ENCODE results near the gene PIK3CG. TPM values are rescaled to one million over a fixed set of nuclear protein-coding genes. Genes with fewer than 3 reads are reported as not detected.
A peak's percentile ranks its signal among the peaks of the same experiment; 100 is the strongest.

The PIK3CG gene
- polyA plus RNA-seq, 3 donors: 17.9 to 31.2 (median 20.7) TPM

GRCh38 chr7:106890952-106891351 is 25.9 kb downstream of the PIK3CG start:
- H3K4me2 ChIP-seq (replicated peaks; ENCODE audit: extremely low read depth, low read length, poor library complexity, severe bottlenecking): no peak overlapping the region
- H3K27ac ChIP-seq (ENCODE audit: low read depth in 1 of 2, low read length in 2 of 2): peak overlapping the region in 1 of 2 donors; percentile 67
- no peak for DNase-seq
- peaks cover 93 to 100% of the 10 kb centered on the region in 2 donors for H3K36me3 ChIP-seq (replicated peaks in 1 of 2; ENCODE audit: control insufficient read depth in 1 of 2, insufficient read depth in 2 of 2, low read length in 2 of 2)
- Mint-ChIP-seq H3K4me3 (no peak overlapping the region), H3K36me3 (peaks cover 85 to 91% of the 10 kb centered on the region in 2 donors), H3K27me3 (ENCODE audit: low read depth in 3 of 3) (no peaks in the 10 kb centered on the region), H3K27ac (peak overlapping the region in 5 of 7 donors; percentile 6 to 75 (median 40)), H3K9me3 (no peaks in the 10 kb centered on the region), H3K4me1 (peaks cover 16% of the 10 kb centered on the region)
- no peak for TF ChIP-seq CTCF (IDR thresholded peaks at IDR 0.05)
- no peaks in the 10 kb centered on the region for H3K9me3 ChIP-seq (replicated peaks in 1 of 2; ENCODE audit: control insufficient read depth in 1 of 2, insufficient read depth in 1 of 2, low read length in 2 of 2)
- H3K9ac ChIP-seq (ENCODE audit: insufficient read depth, low read length, poor library complexity, severe bottlenecking): no peak overlapping the region
- H3K27me3 ChIP-seq (ENCODE audit: control insufficient read depth in 2 of 2, insufficient read depth in 2 of 2, low read length in 2 of 2): no peaks in the 10 kb centered on the region
- peaks cover 47% of the 10 kb centered on the region for H3K79me2 ChIP-seq (ENCODE audit: insufficient read depth, low read length)
- no peaks in the 10 kb centered on the region for H3K4me1 ChIP-seq (ENCODE audit: control insufficient read depth in 1 of 2, insufficient read depth in 2 of 2, low read length in 2 of 2)
- peaks cover 42% of the 10 kb centered on the region for H4K20me1 ChIP-seq (ENCODE audit: insufficient read depth, low read length)
- no peak overlapping the region for H3K4me3 ChIP-seq (replicated peaks in 1 of 3; ENCODE audit: low read depth in 2 of 3, low read length in 3 of 3)
- intact Hi-C loops (cut with micrococcal nuclease): no loop called here
- WGBS (ENCODE audit: insufficient coverage): no CpG with 5 or more reads among the region's 2 CpGs
- H2AFZ ChIP-seq (ENCODE audit: insufficient read depth, low read depth, low read length, poor library complexity, severe bottlenecking): no peak overlapping the region

- no peaks in the 10 kb centered on the region for H3K27me3 Mint-ChIP-seq (ENCODE audit: low read depth in 3 of 3)
- Histone ChIP-seq H3K36me3 (replicated peaks in 1 of 2; ENCODE audit: control insufficient read depth in 1 of 2, insufficient read depth in 2 of 2, low read length in 2 of 2) (peaks cover 91 to 100% of the 10 kb centered on the region in 2 donors), H3K9ac (ENCODE audit: insufficient read depth, low read length, poor library complexity, severe bottlenecking) (no peak overlapping the region), H4K20me1 (ENCODE audit: insufficient read depth, low read length) (peaks cover 45% of the 10 kb centered on the region), H2AFZ (ENCODE audit: insufficient read depth, low read depth, low read length, poor library complexity, severe bottlenecking) (no peak overlapping the region), H3K4me1 (ENCODE audit: control insufficient read depth in 1 of 2, insufficient read depth in 2 of 2, low read length in 2 of 2) (no peaks in the 10 kb centered on the region), H3K27me3 (ENCODE audit: control insufficient read depth in 2 of 2, insufficient read depth in 2 of 2, low read length in 2 of 2) (no peaks in the 10 kb centered on the region), H3K79me2 (ENCODE audit: insufficient read depth, low read length) (peaks cover 56% of the 10 kb centered on the region), H3K4me3 (replicated peaks in 1 of 3; ENCODE audit: low read depth in 2 of 3, low read length in 3 of 3) (no peak overlapping the region), H3K9me3 (replicated peaks in 1 of 2; ENCODE audit: control insufficient read depth in 1 of 2, insufficient read depth in 1 of 2, low read length in 2 of 2) (no peaks in the 10 kb centered on the region), H3K27ac (ENCODE audit: low read depth in 1 of 2, low read length in 2 of 2) (peak overlapping the region in 1 of 2 donors; percentile 48), H3K4me2 (replicated peaks; ENCODE audit: extremely low read depth, low read length, poor library complexity, severe bottlenecking) (no peak overlapping the region)
- H3K4me1 Mint-ChIP-seq: peaks cover 16% of the 10 kb centered on the region
- H3K9me3 Mint-ChIP-seq: no peaks in the 10 kb centered on the region
- intact Hi-C loops (cut with micrococcal nuclease): no loop called here
- H3K27ac Mint-ChIP-seq: peak overlapping the region in 4 of 7 donors; percentile 19 to 63 (median 38)
- peaks cover 85 to 91% of the 10 kb centered on the region in 2 donors for H3K36me3 Mint-ChIP-seq
- no peak for DNase-seq
- 93% methylated on average over 5 of the region's 8 CpGs for WGBS (ENCODE audit: insufficient coverage)
- TF ChIP-seq CTCF (IDR thresholded peaks at IDR 0.05): no peak
- H3K4me3 Mint-ChIP-seq: no peak overlapping the region
Measured at GRCh38 chr7:106891548-106892410, 26.7 kb downstream of the PIK3CG start.

Measured in CD14-positive monocyte (primary cell).